A549 (cell line): ENCODE measurements around the gene ELL3.
"Not testable (repeated sequence)": the region's sequence is repeated elsewhere in the genome, so short reads cannot be mapped to it uniquely, and the experiment has no call there.

Experiments
- CHD2 ChIP-seq: fragments of 150-350 bp; IDR thresholded peaks from 2 replicates; pipeline ENCODE4 v1.6.1; 2014; ENCODE audit warnings: low read length; ENCODE audit not compliant: partially characterized antibody
- EP300 ChIP-seq, 2 experiments: fragments of >200 bp; sonication (Bioruptor Twin); formaldehyde crosslinking; IDR thresholded peaks; 2 replicates in 1 of 2; 3 replicates in 1 of 2; pipeline ENCODE4 v1.6.1; 2016 to 2017
- NFE2L2 ChIP-seq: fragments of 150-350 bp; conservative IDR thresholded peaks from 2 replicates; pipeline ENCODE4 v1.6.1; 2014; ENCODE audit warnings: low read length
- POLR2A ChIP-seq: IDR thresholded peaks from 2 replicates; pipeline ENCODE4 v1.6.1; 2012; ENCODE audit warnings: mild to moderate bottlenecking, low read length
- RAD21 ChIP-seq, 2 experiments: fragments of >200 bp in 1 of 2; sonication (Bioruptor Twin) in 1 of 2; formaldehyde crosslinking in 1 of 2; IDR thresholded peaks in 1 of 2; conservative IDR thresholded peaks in 1 of 2; 2 replicates in 1 of 2; 3 replicates in 1 of 2; pipeline ENCODE4 v1.6.1; 2012 to 2018; ENCODE audit warnings: inconsistent platforms in 1 of 2
- SMC3 ChIP-seq: fragments of >200 bp; sonication (Bioruptor Twin); formaldehyde crosslinking; IDR thresholded peaks from 3 replicates; pipeline ENCODE4 v1.6.1; 2018; ENCODE audit warnings: inconsistent platforms
- ZC3H11A ChIP-seq: fragments of 450-650 bp; IDR thresholded peaks from 2 replicates; pipeline ENCODE4 v1.6.1; 2014; ENCODE audit warnings: antibody characterized with exemption, mild to moderate bottlenecking
- TF ChIP-seq, protein P1 (sequence below): fragments of >200 bp; sonication (Bioruptor Twin); formaldehyde crosslinking; IDR thresholded peaks from 3 replicates; pipeline ENCODE4 v1.5.1; 2016

GRCh38 chr15:43726306-43726705 is 50.5 kb downstream of the ELL3 start:
- TF ChIP-seq, protein P1, sequence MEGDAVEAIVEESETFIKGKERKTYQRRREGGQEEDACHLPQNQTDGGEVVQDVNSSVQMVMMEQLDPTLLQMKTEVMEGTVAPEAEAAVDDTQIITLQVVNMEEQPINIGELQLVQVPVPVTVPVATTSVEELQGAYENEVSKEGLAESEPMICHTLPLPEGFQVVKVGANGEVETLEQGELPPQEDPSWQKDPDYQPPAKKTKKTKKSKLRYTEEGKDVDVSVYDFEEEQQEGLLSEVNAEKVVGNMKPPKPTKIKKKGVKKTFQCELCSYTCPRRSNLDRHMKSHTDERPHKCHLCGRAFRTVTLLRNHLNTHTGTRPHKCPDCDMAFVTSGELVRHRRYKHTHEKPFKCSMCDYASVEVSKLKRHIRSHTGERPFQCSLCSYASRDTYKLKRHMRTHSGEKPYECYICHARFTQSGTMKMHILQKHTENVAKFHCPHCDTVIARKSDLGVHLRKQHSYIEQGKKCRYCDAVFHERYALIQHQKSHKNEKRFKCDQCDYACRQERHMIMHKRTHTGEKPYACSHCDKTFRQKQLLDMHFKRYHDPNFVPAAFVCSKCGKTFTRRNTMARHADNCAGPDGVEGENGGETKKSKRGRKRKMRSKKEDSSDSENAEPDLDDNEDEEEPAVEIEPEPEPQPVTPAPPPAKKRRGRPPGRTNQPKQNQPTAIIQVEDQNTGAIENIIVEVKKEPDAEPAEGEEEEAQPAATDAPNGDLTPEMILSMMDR: not testable (repeated sequence)
- not testable (repeated sequence) for TF ChIP-seq EP300 (IDR thresholded peaks at IDR 0.05); NFE2L2; SMC3; ZC3H11A; CHD2; POLR2A; RAD21 (conservative IDR thresholded peaks at IDR 0.05 in 1 of 2, IDR thresholded peaks at IDR 0.05 in 1 of 2)
